Renal cortex interstitium (tissue), 11 donors: ENCODE results near the gene IL17C. TPM values are rescaled to one million over a fixed set of nuclear protein-coding genes. Genes with fewer than 3 reads are reported as not detected.

Source experiments
- DNase-seq, 11 donors: peaks; one replicate each; pipeline ENCODE4 v3.0.0-alpha.2; 2013; ENCODE audit warnings: low read depth in 9 of 11, low spot score in 4 of 11; ENCODE audit errors: extremely low read depth in 1 of 11
- polyA plus RNA-seq, 3 donors: library from polyadenylated mRNA; unstranded; fragments of 120-200 nt; gene quantifications; one replicate each; pipeline ENCODE4 v1.2.1, GENCODE V29; 2013; ENCODE audit not compliant: insufficient read length in 3 of 3

The IL17C gene
- polyA plus RNA-seq, 3 donors = not detected

- DNase-seq = no peak
Observed at GRCh38 chr16:88639231-88640038, 1.1 kb downstream of the IL17C start.

GRCh38 chr16:88640039-88640495, 1.7 kb downstream of the IL17C start:
- DNase-seq = no peak

- no peak for DNase-seq
Observed at GRCh38 chr16:88640498-88641247, 2.3 kb downstream of the IL17C start.

GRCh38 chr16:88642881-88643643, 4.7 kb downstream of the IL17C start:
- DNase-seq = no peak

GRCh38 chr16:88643644-88643932, 5.2 kb downstream of the IL17C start:
- DNase-seq = no peak

- DNase-seq = no peak
Observed at GRCh38 chr16:88645455-88645854, 7.1 kb downstream of the IL17C start.

- DNase-seq = no peak
Observed at GRCh38 chr16:88645941-88646340, 7.6 kb downstream of the IL17C start.

- DNase-seq = no peak
Observed at GRCh38 chr16:88646345-88647034, 8.1 kb downstream of the IL17C start.

- DNase-seq = no peak
Observed at GRCh38 chr16:88647178-88648070, 9.1 kb downstream of the IL17C start.

GRCh38 chr16:88649195-88649923, 11.0 kb downstream of the IL17C start:
- DNase-seq = no peak

- no peak for DNase-seq
Observed at GRCh38 chr16:88649924-88650748, 11.8 kb downstream of the IL17C start.

GRCh38 chr16:88650749-88651275, 12.4 kb downstream of the IL17C start, which contains the start of gene CYBA:
Gene CYBA (minus strand): TSS chr16:88651053. CDS start chr16:88651013, 40 bp downstream.
- no peak for DNase-seq

GRCh38 chr16:88651276-88651988, 13.1 kb downstream of the IL17C start:
- peak in 9 of 11 donors; percentile 54 to 85 (median 71) for DNase-seq

- DNase-seq = no peak
Observed at GRCh38 chr16:88651989-88652761, 13.8 kb downstream of the IL17C start.

- no peak for DNase-seq
Observed at GRCh38 chr16:88652762-88653063, 14.3 kb downstream of the IL17C start.
